ENCODE data around the gene ATF6. TPM values are rescaled to one million over a fixed set of nuclear protein-coding genes. Genes with fewer than 3 reads are reported as not detected.

Gene ATF6
- total and polyA plus RNA-seq, 2 experiments from 2014 or later = 14.6 to 18.1 TPM

GRCh38 chr1:161770250-161770649, 4.1 kb downstream of the ATF6 start:
- Histone ChIP-seq H3K4me3 (no peak overlapping the region), H3K4me1 (ENCODE audit: low read depth) (peaks cover 6% of the 10 kb centered on the region), H3K9me3 (ENCODE audit: low read depth) (no peaks in the 10 kb centered on the region), H3K27ac (no peak overlapping the region), H3K27me3 (no peaks in the 10 kb centered on the region), H3K36me3 (no peaks in the 10 kb centered on the region)
- no peak for DNase-seq (ENCODE audit: low read depth in 1 of 2, low spot score in 1 of 2)
- TF ChIP-seq CTCF (IDR thresholded peaks at IDR 0.05; ENCODE audit: low read depth, low read length) = no peak

- H3K9me3 ChIP-seq (ENCODE audit: low read depth) = no peaks in the 10 kb centered on the region
- no peak overlapping the region for H3K4me3 ChIP-seq
- H3K27ac ChIP-seq = no peak overlapping the region
- H3K27me3 ChIP-seq = no peaks in the 10 kb centered on the region
- H3K36me3 ChIP-seq = no peaks in the 10 kb centered on the region
- DNase-seq (ENCODE audit: low read depth in 1 of 2, low spot score in 1 of 2) = no peak
- H3K4me1 ChIP-seq (ENCODE audit: low read depth) = peaks cover 6% of the 10 kb centered on the region
- no peak for TF ChIP-seq CTCF (IDR thresholded peaks at IDR 0.05; ENCODE audit: low read depth, low read length)
Measured at GRCh38 chr1:161771161-161771560, 5.0 kb downstream of the ATF6 start.

- no peak overlapping the region for H3K27ac ChIP-seq
- no peak for TF ChIP-seq CTCF (IDR thresholded peaks at IDR 0.05; ENCODE audit: low read depth, low read length)
- DNase-seq (ENCODE audit: low read depth in 1 of 2, low spot score in 1 of 2) = no peak
Measured at GRCh38 chr1:161771973-161772372, 5.9 kb downstream of the ATF6 start.

GRCh38 chr1:161772397-161772796, 6.3 kb downstream of the ATF6 start:
- Histone ChIP-seq H3K27me3 (no peaks in the 10 kb centered on the region), H3K36me3 (no peaks in the 10 kb centered on the region), H3K4me1 (ENCODE audit: low read depth) (peaks cover under 1% of the 10 kb centered on the region), H3K4me3 (no peak overlapping the region), H3K9me3 (ENCODE audit: low read depth) (no peaks in the 10 kb centered on the region), H3K27ac (no peak overlapping the region)
- TF ChIP-seq CTCF (IDR thresholded peaks at IDR 0.05; ENCODE audit: low read depth, low read length) = no peak
- DNase-seq (ENCODE audit: low read depth in 1 of 2, low spot score in 1 of 2) = peak in 1 of 2 donors; percentile 50

More at GRCh38 chr1:161771973-161772372, 5.9 kb downstream of the ATF6 start:
- no peaks in the 10 kb centered on the region for H3K36me3 ChIP-seq
- no peak overlapping the region for H3K4me3 ChIP-seq
- peaks cover 5% of the 10 kb centered on the region for H3K4me1 ChIP-seq (ENCODE audit: low read depth)
- no peaks in the 10 kb centered on the region for H3K9me3 ChIP-seq (ENCODE audit: low read depth)
- no peaks in the 10 kb centered on the region for H3K27me3 ChIP-seq

- Histone ChIP-seq H3K4me1 (ENCODE audit: low read depth) (no peaks in the 10 kb centered on the region), H3K9me3 (ENCODE audit: low read depth) (no peaks in the 10 kb centered on the region), H3K36me3 (no peaks in the 10 kb centered on the region), H3K27ac (no peak overlapping the region), H3K4me3 (no peak overlapping the region), H3K27me3 (no peaks in the 10 kb centered on the region)
- TF ChIP-seq CTCF (IDR thresholded peaks at IDR 0.05; ENCODE audit: low read depth, low read length) = no peak
- no peak for DNase-seq (ENCODE audit: low read depth in 1 of 2, low spot score in 1 of 2)
Measured at GRCh38 chr1:161773791-161774190, 7.7 kb downstream of the ATF6 start.

- Histone ChIP-seq H3K27me3 (no peaks in the 10 kb centered on the region), H3K36me3 (no peaks in the 10 kb centered on the region), H3K27ac (no peak overlapping the region), H3K9me3 (ENCODE audit: low read depth) (no peaks in the 10 kb centered on the region), H3K4me3 (no peak overlapping the region), H3K4me1 (ENCODE audit: low read depth) (no peaks in the 10 kb centered on the region)
- DNase-seq (ENCODE audit: low read depth in 1 of 2, low spot score in 1 of 2) = no peak
- TF ChIP-seq CTCF (IDR thresholded peaks at IDR 0.05; ENCODE audit: low read depth, low read length) = no peak
Measured at GRCh38 chr1:161777261-161777660, 11.1 kb downstream of the ATF6 start.
